Spleen (tissue), 7 donors: Measurements from ENCODE around the gene IFT172.

ENCODE experiments used
- POLR2A ChIP-seq, 3 donors: fragments of 450-650 bp; IDR thresholded peaks; one replicate each; pipeline ENCODE4 v1.5.1; 2017; ENCODE audit warnings: antibody characterized with exemption in 3 of 3, mild to moderate bottlenecking in 1 of 3
- POLR2AphosphoS5 ChIP-seq, 3 donors: sonication (generic); formaldehyde crosslinking; IDR thresholded peaks; one replicate each; pipeline ENCODE4 v1.5.1; 2017; ENCODE audit warnings: antibody characterized with exemption in 3 of 3
- TF ChIP-seq, protein P1 (sequence below), 11 experiments: fragments of 200-600 bp in 7 of 11; fragments of 450-650 bp in 4 of 11; sonication (generic) in 4 of 11; IDR thresholded peaks in 8 of 11; conservative IDR thresholded peaks in 3 of 11; 1 replicate in 7 of 11; 2 replicates in 4 of 11; pipeline versions ENCODE4 v1.4.0 to v1.8.0; 2016 to 2021; ENCODE audit warnings: antibody characterized with exemption in 11 of 11, inconsistent platforms in 4 of 11, mild to moderate bottlenecking in 1 of 11
- donor health status: DM: no; HTN: no; CAD: no; lungs with moderate emphysema.
- donor health status: DM: no; HTN: no; CAD: no.
- donor health status: DM: no; HTN: no; CAD: no.

DNA sequence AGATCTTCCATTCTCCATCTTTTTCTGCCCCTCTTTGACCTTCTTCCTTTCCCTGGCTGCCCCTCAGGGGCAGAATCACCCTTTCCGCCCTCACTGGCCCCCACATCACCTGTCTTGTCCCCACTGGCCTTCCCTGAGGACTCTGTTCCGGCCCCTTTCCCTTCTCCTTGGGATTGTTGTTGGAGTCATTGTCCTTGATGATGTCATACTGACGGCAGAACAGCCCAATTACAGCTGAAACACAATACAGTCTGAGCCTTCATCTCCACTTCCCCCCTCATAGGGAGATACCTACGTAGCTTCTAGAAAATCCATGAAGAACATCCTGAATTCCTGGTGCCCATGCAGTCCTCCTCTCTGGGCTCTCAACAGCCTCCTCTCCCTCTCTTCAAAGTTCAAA is 3.0 kb upstream of the IFT172 start:
- TF ChIP-seq, protein P1, sequence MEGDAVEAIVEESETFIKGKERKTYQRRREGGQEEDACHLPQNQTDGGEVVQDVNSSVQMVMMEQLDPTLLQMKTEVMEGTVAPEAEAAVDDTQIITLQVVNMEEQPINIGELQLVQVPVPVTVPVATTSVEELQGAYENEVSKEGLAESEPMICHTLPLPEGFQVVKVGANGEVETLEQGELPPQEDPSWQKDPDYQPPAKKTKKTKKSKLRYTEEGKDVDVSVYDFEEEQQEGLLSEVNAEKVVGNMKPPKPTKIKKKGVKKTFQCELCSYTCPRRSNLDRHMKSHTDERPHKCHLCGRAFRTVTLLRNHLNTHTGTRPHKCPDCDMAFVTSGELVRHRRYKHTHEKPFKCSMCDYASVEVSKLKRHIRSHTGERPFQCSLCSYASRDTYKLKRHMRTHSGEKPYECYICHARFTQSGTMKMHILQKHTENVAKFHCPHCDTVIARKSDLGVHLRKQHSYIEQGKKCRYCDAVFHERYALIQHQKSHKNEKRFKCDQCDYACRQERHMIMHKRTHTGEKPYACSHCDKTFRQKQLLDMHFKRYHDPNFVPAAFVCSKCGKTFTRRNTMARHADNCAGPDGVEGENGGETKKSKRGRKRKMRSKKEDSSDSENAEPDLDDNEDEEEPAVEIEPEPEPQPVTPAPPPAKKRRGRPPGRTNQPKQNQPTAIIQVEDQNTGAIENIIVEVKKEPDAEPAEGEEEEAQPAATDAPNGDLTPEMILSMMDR (IDR thresholded peaks at IDR 0.05 in 8 of 11, conservative IDR thresholded peaks at IDR 0.05 in 3 of 11) = no peak
- TF ChIP-seq POLR2A (IDR thresholded peaks at IDR 0.05) (no peak), POLR2AphosphoS5 (IDR thresholded peaks at IDR 0.05) (no peak)
